Measurements from ENCODE around the gene DNAJC2.
"Not testable (repeated sequence)": the region's sequence is repeated elsewhere in the genome, so short reads cannot be mapped to it uniquely, and the experiment has no call there.

DNAJC2 gene

GRCh38 chr7:103264054-103264453 lies 80.5 kb downstream of the DNAJC2 start:
- not testable (repeated sequence) for DNase-seq
